Measurements from ENCODE around the gene ASTN2.

Gene ASTN2

DNA sequence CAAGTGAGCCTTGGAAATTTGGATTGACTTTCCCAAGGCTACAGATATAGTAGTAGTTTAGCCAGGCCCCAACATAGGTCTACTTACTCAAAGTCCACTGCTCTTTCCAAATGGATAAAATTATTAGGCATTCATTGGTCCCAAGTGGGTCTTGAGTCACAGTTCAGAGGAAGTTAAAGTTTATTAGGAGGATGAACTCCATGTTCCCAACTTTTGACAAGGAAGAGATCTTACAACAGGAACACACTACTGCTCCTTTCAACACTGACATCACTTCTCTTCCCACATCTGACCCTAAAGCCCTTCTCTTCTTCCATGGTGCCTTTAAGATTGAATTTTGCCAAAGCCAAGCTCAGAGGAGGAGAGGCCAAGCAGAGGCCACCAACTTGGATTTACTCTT, 962.2 kb downstream of the ASTN2 start:
- no peak for DNase-seq (ENCODE audit: low read depth)

DNA sequence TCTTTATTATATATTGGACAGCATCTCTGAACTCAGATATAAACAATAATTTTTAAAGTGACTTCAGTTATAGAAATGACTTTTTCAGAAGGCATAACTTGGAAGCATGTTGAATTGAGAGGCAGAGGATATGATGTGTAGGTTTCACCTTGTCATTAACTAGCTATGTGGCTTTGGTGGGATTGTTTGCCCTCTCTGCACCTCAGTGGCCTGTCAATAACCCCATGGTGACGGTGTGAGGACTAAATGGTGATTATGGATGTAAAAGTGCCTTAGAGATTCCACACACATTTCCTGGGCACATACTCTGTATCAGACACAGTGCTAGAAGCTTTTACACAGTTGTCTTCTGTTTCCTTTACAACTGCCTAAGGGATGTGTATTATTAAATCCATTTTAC, 962.6 kb downstream of the ASTN2 start:
- no peak for DNase-seq (ENCODE audit: low read depth)

DNA sequence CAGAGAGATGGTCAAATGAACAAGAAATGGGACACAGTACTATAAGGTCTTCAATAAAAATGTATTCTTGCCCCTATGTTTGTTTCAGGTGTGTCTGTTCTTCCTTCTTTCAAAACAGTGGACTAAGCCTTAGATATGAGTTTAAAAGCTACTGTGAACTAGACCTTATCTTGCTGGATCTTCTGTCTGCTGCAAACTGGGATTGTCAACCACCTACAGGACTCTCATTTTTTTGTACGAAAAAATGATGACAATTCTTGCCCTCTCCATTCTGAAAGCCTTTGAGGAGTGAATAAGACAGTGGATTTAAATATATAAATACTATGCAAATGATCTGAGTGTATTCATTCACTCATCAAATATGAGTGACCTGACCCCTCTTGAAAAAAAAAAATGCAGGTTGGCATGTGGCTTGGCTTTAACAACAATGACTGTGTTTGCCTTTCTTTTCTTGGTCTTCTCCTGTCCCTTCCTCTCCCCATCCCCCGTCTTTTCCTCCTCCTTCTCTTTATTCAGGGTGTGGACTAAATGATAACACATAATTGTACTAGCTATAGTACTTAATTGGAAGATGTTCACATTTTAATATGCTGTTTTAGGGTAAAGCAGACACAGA, 963.2 kb downstream of the ASTN2 start:
- no peak for DNase-seq (ENCODE audit: low read depth)

GRCh38 chr9:116450378-116451139, 964.3 kb downstream of the ASTN2 start:
- no peak for DNase-seq (ENCODE audit: low read depth)

DNA sequence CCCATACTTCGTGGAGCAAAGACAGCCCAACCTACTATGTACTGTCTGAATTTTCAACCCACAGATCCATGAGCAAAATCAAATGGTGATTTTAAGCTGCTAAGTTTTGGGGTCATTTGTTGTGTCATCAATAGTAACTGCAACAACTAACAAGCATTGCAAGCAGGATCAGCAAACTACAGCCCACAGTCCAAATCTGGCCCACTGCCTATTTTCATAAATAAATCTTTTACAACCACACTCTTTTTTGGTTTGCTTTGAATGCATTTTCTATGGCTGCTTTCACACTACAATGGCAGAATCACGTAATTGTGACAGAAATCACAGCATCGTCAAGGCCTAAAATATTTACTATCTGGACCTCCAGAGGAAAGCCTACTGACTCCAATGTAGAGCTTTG, 964.9 kb downstream of the ASTN2 start:
- DNase-seq (ENCODE audit: low read depth): no peak

- no peak for DNase-seq (ENCODE audit: low read depth)
Observed at GRCh38 chr9:116448431-116448830, 966.4 kb downstream of the ASTN2 start.

DNA sequence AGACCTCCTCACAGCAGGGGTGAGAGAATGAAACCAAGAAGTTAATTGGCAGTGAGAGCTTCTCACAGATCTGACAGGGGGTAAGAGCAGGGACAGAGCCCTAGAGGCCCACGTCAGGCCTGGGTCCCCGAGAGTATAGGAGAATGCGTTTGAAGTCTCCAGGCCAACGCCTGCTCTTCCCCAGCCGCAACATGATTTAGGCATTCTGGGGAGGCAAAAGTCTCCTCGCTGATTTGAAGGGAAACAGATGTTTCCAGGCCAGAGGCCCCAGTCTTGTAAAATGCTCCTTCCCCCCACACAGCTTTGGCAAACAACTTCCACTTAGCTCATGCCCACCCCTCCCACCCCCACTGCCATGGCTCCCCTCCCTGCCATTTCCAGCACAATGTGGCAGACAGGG, 966.9 kb downstream of the ASTN2 start:
- no peak for DNase-seq (ENCODE audit: low read depth)

DNA sequence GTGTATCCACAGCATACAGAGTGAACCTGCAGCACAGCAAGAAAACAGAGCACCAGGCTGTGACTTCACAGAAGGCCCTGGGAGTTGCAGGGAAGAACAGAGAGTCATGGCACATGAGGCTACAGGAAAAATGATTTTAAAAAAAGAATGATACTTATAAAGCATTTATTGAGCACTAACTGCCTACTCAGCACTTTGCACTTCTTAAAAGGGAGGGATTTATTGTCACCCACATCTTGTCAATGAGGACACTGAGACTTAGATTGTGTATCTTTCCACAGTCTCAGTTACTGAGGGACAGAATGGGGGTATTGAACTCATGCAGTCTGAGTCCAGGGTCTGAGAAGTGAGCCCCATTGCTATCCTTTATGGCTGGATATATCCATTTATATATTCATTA, 972.3 kb downstream of the ASTN2 start:
- no peak for DNase-seq (ENCODE audit: low read depth)

DNA sequence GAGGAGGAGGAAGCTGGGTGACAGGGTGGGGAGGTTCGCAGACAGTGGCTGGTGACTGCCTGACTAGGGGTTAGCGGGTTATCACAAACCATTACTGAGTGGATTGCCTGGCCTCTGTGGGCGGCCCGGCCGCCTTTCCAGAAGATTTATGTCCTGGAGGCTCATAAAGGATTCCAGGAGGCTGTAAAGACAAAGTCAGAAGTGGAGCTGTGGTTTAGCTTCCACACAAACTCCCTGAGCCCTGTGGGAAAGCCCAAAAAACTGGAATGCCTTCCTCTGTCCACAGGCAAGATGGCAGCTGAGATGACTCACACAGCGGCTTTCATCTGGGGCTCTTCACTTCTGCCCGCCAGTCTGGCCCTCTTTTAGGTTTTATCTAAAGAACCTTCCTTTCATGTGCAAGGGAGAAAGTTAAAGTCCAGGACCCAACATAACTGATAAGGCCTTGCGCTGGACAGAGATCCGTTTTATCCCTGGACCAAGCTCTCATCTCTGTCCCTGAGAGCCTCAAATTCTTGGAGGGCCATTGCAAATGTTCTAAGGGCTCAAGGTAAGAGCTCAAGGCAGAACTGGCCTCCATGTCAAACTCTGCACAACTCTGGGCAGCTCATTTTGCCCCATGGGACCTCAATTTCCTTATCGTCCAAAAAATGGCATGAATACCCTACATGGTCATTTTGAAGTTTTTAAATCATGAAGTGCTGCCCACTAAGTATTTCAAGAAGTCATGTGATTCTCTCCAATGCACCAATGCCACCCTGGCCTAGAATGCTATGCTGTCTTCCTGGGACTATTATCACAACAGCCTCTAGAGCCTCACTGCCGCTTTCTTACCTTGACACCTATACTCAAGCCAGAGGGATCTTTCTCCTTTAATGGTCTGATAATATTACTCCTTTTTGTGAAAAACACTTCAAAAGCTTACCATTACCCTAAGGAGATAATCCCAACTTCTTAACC, 977.2 kb downstream of the ASTN2 start:
- DNase-seq (ENCODE audit: low read depth): no peak

DNA sequence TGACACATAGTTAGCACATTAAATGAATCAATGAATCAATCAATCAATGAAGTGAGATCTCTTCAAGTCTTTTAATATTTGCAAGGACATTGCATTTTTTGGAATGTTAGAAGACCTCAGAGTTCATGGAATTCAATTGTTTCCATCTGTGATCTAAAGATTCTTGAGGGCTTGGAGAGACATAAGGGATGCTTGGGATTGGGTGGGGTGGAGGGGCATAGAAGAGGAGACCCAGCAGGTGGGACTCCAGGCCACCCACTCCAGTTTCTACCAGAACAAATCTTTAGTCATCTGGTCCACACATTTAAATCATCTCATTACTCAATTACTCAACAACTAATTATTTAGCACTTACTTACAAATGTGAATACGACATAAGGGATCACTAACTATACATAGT, 978.7 kb downstream of the ASTN2 start:
- DNase-seq (ENCODE audit: low read depth): no peak

DNA sequence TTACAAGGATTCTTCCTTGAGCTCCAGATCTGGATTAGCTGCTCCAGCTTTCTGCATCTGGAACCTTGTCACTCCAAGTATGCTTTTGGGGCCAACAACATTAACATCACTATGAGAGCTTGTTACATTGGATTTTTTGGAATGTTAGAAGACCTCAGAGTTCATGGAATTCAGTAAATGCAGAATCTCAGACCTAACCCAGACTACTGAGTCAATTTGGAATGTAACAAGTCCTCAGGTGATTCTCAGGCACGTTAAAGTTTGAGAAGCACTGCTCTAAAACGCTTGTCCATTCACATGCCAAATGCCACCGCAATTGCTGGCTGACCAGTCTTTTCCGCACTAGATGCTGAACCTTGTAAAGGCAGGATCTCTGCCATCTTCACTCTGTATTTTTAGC, 979.2 kb downstream of the ASTN2 start:
- DNase-seq (ENCODE audit: low read depth): no peak

DNA sequence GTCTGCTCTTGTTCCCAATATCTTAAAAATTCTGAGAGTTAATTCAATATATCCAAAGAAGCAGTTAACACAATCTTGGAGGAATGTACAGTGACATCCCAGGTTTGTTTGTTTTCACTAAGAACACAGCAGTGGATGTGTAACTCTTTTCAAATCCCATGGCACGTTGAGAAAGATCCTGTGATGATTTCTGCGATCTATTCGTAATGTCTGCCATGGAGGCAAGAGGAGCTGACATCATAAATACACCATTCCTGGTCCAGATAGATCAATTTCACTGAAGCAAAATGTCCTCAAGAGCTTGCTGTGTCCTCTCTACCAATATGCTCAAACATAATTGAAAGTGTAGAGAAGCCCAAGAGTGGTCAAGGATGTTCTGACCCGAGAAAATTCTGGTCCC, 980.5 kb downstream of the ASTN2 start:
- DNase-seq (ENCODE audit: low read depth): no peak

DNA sequence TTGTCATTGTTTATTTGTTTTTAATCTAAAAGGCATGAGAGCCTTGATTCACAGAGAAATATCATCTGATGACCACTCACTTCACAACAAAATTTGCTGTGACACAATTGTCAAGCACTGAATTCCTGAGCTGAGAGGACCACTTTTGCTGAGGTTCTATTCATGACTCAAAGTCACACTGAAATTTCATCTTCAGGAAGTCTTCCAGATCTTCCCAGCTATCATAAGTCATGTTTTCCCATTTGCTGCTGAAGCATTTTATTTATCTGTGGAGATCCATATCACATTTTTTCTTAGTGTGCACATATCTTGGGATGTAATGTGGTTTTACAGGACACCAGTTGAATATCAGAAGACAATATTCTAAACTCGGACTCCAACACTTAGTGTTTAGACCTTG, 982.8 kb downstream of the ASTN2 start:
- DNase-seq (ENCODE audit: low read depth): no peak

DNA sequence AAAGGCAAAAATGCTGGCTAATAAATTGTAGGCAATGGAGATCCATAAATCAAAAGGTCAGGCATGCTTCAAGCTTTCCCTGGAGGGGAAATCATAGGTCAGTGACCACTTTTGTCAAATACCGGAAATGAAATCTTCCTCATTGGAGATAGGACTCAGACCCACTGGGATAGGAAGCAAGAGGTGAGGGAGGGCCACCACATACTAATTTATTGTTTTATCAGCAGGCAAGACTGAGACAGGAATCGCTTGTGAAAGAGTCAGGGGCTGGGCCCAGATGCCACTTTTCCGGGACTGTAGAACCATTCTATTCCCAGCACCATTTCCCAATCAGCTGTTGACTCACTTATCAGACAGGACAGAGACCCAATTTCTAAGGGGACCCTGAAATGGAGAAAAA, 984.0 kb downstream of the ASTN2 start:
- no peak for DNase-seq (ENCODE audit: low read depth)

DNA sequence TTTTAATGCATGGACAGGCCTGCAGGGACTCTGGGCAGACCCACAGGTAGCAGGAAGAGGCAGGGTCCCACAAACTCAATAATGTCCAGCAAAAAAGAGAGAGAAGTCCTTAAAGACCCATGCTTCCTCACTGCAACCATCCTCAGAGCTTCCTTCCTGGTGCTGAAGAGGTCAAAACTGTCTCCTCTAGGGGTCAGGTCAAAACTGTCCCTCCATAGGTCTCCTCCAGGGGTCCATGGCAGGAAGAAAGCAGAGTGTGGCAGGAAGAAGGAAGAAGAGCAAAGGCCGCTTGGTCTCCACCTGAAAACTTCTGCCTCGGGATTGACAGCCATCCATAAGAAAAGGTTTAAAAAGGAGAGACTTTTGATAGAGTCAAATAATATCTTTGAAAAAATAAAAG, 989.6 kb downstream of the ASTN2 start:
- no peak for DNase-seq (ENCODE audit: low read depth)

GRCh38 chr9:116423149-116423548, 991.7 kb downstream of the ASTN2 start:
- DNase-seq (ENCODE audit: low read depth): no peak

GRCh38 chr9:116422119-116422979, 992.5 kb downstream of the ASTN2 start:
- DNase-seq (ENCODE audit: low read depth): no peak

DNA sequence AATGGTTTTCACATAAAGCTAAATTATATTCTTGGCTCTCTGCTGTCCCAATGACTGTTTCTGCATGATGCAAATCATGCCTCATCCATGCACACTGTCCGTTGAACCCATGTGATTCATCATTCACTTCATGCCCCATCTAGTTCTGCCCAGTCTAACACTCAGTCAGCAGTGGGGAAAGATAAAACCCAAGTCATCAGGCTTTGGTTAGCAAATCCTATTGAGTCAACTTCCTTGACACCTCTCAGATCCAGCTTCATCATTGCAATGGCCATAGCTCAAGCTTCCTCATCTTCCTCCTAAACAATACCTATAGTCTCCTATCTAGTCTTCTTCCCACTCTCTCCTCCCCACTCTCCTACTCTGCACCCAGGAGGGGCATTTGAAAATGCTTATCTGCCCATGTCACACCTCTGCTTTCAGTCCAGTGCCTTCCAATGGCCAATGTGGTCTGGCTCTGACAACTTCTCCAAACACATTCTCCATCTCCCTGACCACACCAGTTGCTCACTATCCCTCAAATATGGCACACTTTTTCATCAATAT, 993.8 kb downstream of the ASTN2 start:
- DNase-seq (ENCODE audit: low read depth): no peak

DNA sequence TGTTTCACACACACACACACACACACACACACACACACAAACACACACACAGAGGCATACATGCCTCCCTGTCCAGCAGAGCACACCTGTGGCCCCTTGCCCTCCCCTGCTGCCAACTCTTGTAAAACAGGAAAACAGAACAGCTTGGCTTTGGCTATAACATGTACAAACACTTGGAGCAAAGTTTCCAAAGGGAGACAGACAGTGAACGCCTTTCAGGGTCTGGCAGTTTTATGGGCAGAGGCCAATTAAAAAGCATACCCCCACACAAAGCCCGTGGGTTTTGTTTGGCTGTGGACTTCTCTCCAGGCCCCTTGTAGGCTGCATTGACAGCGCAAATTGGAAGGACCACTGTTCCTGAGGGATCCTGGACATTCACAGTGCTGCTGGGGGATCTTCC, 995.7 kb downstream of the ASTN2 start:
- DNase-seq (ENCODE audit: low read depth): no peak

- no peak for DNase-seq (ENCODE audit: low read depth)
Observed at GRCh38 chr9:116417464-116417863, 997.4 kb downstream of the ASTN2 start.

DNA sequence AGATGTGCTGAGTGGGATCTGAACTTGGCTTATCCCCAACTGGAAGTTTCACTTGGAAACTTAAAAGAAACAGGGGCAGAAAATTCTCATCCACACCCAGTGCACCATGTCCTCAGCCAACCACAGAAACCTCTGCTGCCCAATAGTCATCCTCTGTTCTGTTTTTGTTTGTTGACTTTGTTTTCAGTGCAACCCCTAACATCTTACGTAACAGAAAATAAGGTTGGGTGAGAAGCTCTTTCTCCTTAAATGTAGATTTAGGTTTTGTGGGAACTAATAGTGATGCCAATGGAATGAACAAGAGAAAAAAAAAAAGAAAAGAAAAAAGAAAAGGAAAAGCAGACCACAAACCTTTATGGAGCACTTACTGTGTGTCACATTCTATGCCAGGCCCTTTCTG, 998.4 kb downstream of the ASTN2 start:
- DNase-seq (ENCODE audit: low read depth): no peak

DNA sequence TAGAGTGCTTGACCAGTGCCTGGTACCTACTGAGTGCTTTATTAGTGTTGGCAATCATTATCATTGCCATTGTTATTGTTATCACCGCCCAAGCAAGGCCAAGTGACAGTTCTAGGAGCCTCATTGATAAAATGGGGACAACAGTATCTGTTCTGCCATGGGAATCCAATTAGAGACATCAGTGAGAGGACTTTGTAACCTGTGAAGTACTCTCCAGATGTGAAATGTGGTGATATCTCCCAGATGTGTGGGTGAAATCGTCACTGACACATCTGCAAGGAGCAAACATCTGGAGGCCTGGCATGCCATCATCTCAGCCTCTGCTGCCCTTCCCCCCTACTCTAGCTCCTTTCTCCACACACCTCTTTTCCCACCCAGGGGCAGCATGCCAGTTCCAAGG, 1000.5 kb downstream of the ASTN2 start:
- no peak for DNase-seq (ENCODE audit: low read depth)

Data from activated T-helper 1 cell treated with Interleukin-2 at 50 U/mL for 16 hours (primary cell).